Neuronal stem cell (in vitro differentiated cells): ENCODE data around the gene CYLD.

Experiments used
- DNase-seq: peaks from one replicate; pipeline ENCODE4 v3.0.0-alpha.2; 2013; ENCODE audit warnings: low spot score
- H2AFZ ChIP-seq: one replicate; pipeline ENCODE4 v1.6.1; 2013; ENCODE audit warnings: mild to moderate bottlenecking, low read length, inconsistent platforms
- H2AK5ac ChIP-seq: 2 replicates; pipeline ENCODE4 v1.6.1; 2013; ENCODE audit warnings: low read depth, mild to moderate bottlenecking, inconsistent platforms, low read length, moderate library complexity, mixed read lengths
- H2BK120ac ChIP-seq: 2 replicates; pipeline ENCODE4 v1.6.1; 2013; ENCODE audit warnings: low read depth, mild to moderate bottlenecking, inconsistent platforms, low read length, moderate library complexity, mixed read lengths
- H2BK12ac ChIP-seq: one replicate; pipeline ENCODE4 v1.6.1; 2013; ENCODE audit warnings: low read length, inconsistent platforms
- H2BK15ac ChIP-seq: 2 replicates; pipeline ENCODE4 v1.6.1; 2013; ENCODE audit warnings: mild to moderate bottlenecking, low read length, inconsistent platforms, mixed read lengths
- H2BK5ac ChIP-seq: one replicate; pipeline ENCODE4 v1.6.1; 2013; ENCODE audit warnings: inconsistent platforms, mild to moderate bottlenecking, low read length, moderate library complexity
- H3K14ac ChIP-seq: one replicate; pipeline ENCODE4 v1.6.1; 2013; ENCODE audit warnings: low read length, inconsistent platforms
- H3K18ac ChIP-seq: 2 replicates; pipeline ENCODE4 v1.6.1; 2013; ENCODE audit warnings: low read length, inconsistent platforms
- H3K23ac ChIP-seq: 2 replicates; pipeline ENCODE4 v1.6.1; 2013; ENCODE audit warnings: low read depth, mild to moderate bottlenecking, mixed read lengths, low read length, inconsistent platforms; ENCODE audit not compliant: poor library complexity
- H3K27ac ChIP-seq: replicated peaks from 3 replicates; pipeline ENCODE4 v1.5.1; 2013; ENCODE audit warnings: low read length, inconsistent platforms
- H3K27me3 ChIP-seq, 3 experiments: 2 replicates each; pipeline ENCODE4 v1.6.1; 2013; ENCODE audit warnings: low read length in 3 of 3, mild to moderate bottlenecking in 2 of 3, inconsistent platforms in 1 of 3, low read depth in 1 of 3, mixed read lengths in 1 of 3, moderate library complexity in 1 of 3; ENCODE audit not compliant: control insufficient read depth in 3 of 3, insufficient read depth in 3 of 3
- H3K36me3 ChIP-seq, 2 donors: replicated peaks in 1 of 2; 2 replicates each; pipeline ENCODE4 v1.6.1; 2013; ENCODE audit warnings: low read length in 2 of 2; ENCODE audit not compliant: control insufficient read depth in 2 of 2, insufficient read depth in 2 of 2
- H3K4ac ChIP-seq: 2 replicates; pipeline ENCODE4 v1.6.1; 2013; ENCODE audit warnings: inconsistent platforms, mild to moderate bottlenecking, low read length, moderate library complexity
- H3K4me1 ChIP-seq, 2 donors: 1 replicate in 1 of 2; 2 replicates in 1 of 2; pipeline ENCODE4 v1.6.1; 2013; ENCODE audit warnings: low read length in 2 of 2, low read depth in 1 of 2; ENCODE audit not compliant: control insufficient read depth in 2 of 2, insufficient read depth in 1 of 2
- H3K4me2 ChIP-seq: one replicate; pipeline ENCODE4 v1.6.1; 2013; ENCODE audit warnings: mild to moderate bottlenecking, low read length, inconsistent platforms; ENCODE audit not compliant: insufficient read depth, poor library complexity, severe bottlenecking
- H3K4me3 ChIP-seq, 2 donors: 2 replicates each; pipeline ENCODE4 v1.5.1; 2013; ENCODE audit warnings: low read length in 2 of 2, mild to moderate bottlenecking in 2 of 2, inconsistent platforms in 1 of 2, moderate library complexity in 1 of 2
- H3K79me1 ChIP-seq: one replicate; pipeline ENCODE4 v1.6.1; 2013; ENCODE audit warnings: low read depth, mild to moderate bottlenecking, inconsistent platforms, low read length, moderate library complexity
- H3K9ac ChIP-seq: one replicate; pipeline ENCODE4 v1.6.1; 2013; ENCODE audit warnings: mild to moderate bottlenecking, low read depth, low read length, inconsistent platforms; ENCODE audit not compliant: poor library complexity
- H3K9me3 ChIP-seq, 2 donors: replicated peaks in 1 of 2; 2 replicates each; pipeline versions ENCODE3 to v1.6.1; 2013; ENCODE audit warnings: low read length in 2 of 2, mild to moderate bottlenecking in 2 of 2, inconsistent platforms in 1 of 2, low read depth in 1 of 2, mixed read lengths in 1 of 2, moderate library complexity in 1 of 2; ENCODE audit not compliant: control insufficient read depth in 2 of 2, insufficient read depth in 1 of 2
- H4K8ac ChIP-seq: one replicate; pipeline ENCODE4 v1.6.1; 2013; ENCODE audit warnings: low read depth, mild to moderate bottlenecking, inconsistent platforms, low read length, moderate library complexity
- H4K91ac ChIP-seq: one replicate; pipeline ENCODE4 v1.6.1; 2013; ENCODE audit warnings: low read length, low read depth, mild to moderate bottlenecking, inconsistent platforms; ENCODE audit not compliant: poor library complexity
- WGBS, 2 donors: extraction: QIAGEN DNeasy Blood & Tissue Kit; methylation state at CpG; one replicate each; pipeline ENCODE4 v1.1.7; 2013; ENCODE audit warnings: missing lambda C conversion rate in 2 of 2, mixed read lengths in 1 of 2; ENCODE audit not compliant: insufficient read length in 2 of 2, insufficient replicate concordance in 1 of 2; ENCODE audit errors: extremely low coverage in 2 of 2; 5-methylcytosine and 5-hydroxymethylcytosine counted together

Gene CYLD

DNA sequence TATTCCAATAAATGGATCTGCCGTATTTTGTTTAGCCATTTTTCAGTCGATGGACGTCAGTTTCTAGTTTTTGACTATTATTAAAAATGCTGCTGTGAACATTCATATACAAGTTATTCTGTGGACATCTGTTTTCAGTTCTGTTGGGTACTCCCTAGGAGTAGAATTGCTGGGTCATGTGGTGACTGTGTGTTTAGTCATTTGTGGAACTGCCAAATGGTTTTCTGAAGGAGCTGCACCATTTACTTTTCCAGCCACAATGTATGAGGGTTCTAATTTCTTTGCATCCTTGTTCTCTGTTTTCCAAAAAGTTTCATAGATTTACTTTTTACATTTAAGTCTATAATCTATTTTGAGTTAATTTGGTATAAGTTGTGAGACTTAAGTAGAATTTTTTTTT is 29.5 kb downstream of the CYLD start:
- H3K27me3 ChIP-seq, result no peaks in the 10 kb centered on the region
- no peak overlapping the region for H4K91ac ChIP-seq
- no peak overlapping the region for H3K9ac ChIP-seq
- no peaks in the 10 kb centered on the region for H3K79me1 ChIP-seq
- H3K36me3 ChIP-seq, result no peaks in the 10 kb centered on the region
- H2AFZ ChIP-seq, result no peak overlapping the region
- no peak overlapping the region for H2BK12ac ChIP-seq
- H3K18ac ChIP-seq, result no peak overlapping the region
- H2BK5ac ChIP-seq, result no peak overlapping the region
- H2BK15ac ChIP-seq, result no peak overlapping the region
- H2BK120ac ChIP-seq, result no peak overlapping the region
- H3K4me3 ChIP-seq, result no peak overlapping the region
- no peak overlapping the region for H3K14ac ChIP-seq
- H3K4me1 ChIP-seq, result peaks cover 0 to 2% of the 10 kb centered on the region in 2 donors
- no peak overlapping the region for H2AK5ac ChIP-seq
- H3K4ac ChIP-seq, result no peak overlapping the region
- no peak overlapping the region for H3K23ac ChIP-seq
- H4K8ac ChIP-seq, result no peak overlapping the region
- H3K9me3 ChIP-seq, result peaks cover 2 to 8% of the 10 kb centered on the region in 2 donors
- H3K27ac ChIP-seq, result no peak overlapping the region
- no peak for DNase-seq
- WGBS, 2 donors, result no CpG with 5 or more reads among the region's 3 CpGs
- no peak overlapping the region for H3K4me2 ChIP-seq

- no peak overlapping the region for H2AFZ ChIP-seq
- no peak overlapping the region for H4K8ac ChIP-seq
- H2BK15ac ChIP-seq, result no peak overlapping the region
- H2AK5ac ChIP-seq, result no peak overlapping the region
- no peak overlapping the region for H2BK120ac ChIP-seq
- H3K4ac ChIP-seq, result no peak overlapping the region
- WGBS, 2 donors, result no CpG with 5 or more reads among the region's 5 CpGs
- DNase-seq, result no peak
- H3K4me3 ChIP-seq, result no peak overlapping the region
- H3K9ac ChIP-seq, result no peak overlapping the region
- H2BK5ac ChIP-seq, result no peak overlapping the region
- H3K18ac ChIP-seq, result no peak overlapping the region
- H3K4me1 ChIP-seq, result peaks cover 0 to 2% of the 10 kb centered on the region in 2 donors
- peaks cover 0 to 2% of the 10 kb centered on the region in 2 donors for H3K36me3 ChIP-seq
- H3K23ac ChIP-seq, result no peak overlapping the region
- no peak overlapping the region for H3K27ac ChIP-seq
- H4K91ac ChIP-seq, result no peak overlapping the region
- H3K79me1 ChIP-seq, result no peaks in the 10 kb centered on the region
- H3K4me2 ChIP-seq, result no peak overlapping the region
- H3K14ac ChIP-seq, result no peak overlapping the region
- H3K9me3 ChIP-seq, result peaks cover 0 to 2% of the 10 kb centered on the region in 2 donors
- H3K27me3 ChIP-seq, result no peaks in the 10 kb centered on the region
- H2BK12ac ChIP-seq, result no peak overlapping the region
Observed at GRCh38 chr16:50774405-50774804, 32.5 kb downstream of the CYLD start.

- Histone ChIP-seq H3K36me3 (peaks cover 0 to 8% of the 10 kb centered on the region in 2 donors), H3K9ac (no peak overlapping the region), H3K27ac (no peak overlapping the region), H2AFZ (no peak overlapping the region), H2AK5ac (no peak overlapping the region), H3K4me2 (no peak overlapping the region), H3K23ac (no peak overlapping the region), H3K4ac (no peak overlapping the region), H2BK12ac (no peak overlapping the region), H3K4me3 (no peak overlapping the region), H3K18ac (no peak overlapping the region), H4K91ac (no peak overlapping the region), H2BK120ac (no peak overlapping the region), H2BK15ac (no peak overlapping the region), H3K27me3 (no peaks in the 10 kb centered on the region), H3K79me1 (no peaks in the 10 kb centered on the region), H3K14ac (no peak overlapping the region), H2BK5ac (no peak overlapping the region), H3K4me1 (peaks cover 0 to 2% of the 10 kb centered on the region in 2 donors), H3K9me3 (no peaks in the 10 kb centered on the region), H4K8ac (no peak overlapping the region)
- no peak for DNase-seq
- no CpG with 5 or more reads among the region's 3 CpGs for WGBS, 2 donors
Observed at GRCh38 chr16:50774960-50775359, 33.1 kb downstream of the CYLD start.

DNA sequence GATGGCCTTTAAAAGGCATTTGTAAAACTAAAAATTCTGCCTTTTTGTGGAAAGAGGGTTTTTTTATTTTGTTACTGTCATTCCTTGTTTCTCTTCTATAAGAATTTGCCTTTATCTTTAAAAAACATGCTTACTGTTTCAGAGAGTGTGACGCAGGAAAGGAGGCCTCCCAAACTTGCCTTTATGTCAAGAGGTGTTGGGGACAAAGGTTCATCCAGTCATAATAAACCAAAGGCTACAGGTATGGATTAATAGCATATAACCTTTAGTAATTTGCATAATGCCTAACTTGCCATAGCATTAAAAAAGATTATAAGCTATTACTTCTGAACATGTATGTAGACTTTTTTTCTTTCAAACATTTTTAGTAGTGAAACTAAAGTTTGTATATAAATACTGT is 34.2 kb downstream of the CYLD start:
- Histone ChIP-seq H3K27me3 (no peaks in the 10 kb centered on the region), H2AK5ac (no peak overlapping the region), H3K18ac (no peak overlapping the region), H3K79me1 (no peaks in the 10 kb centered on the region), H3K4ac (no peak overlapping the region), H3K9ac (no peak overlapping the region), H2BK120ac (no peak overlapping the region), H3K27ac (no peak overlapping the region), H2BK5ac (no peak overlapping the region), H3K36me3 (peaks cover 0 to 8% of the 10 kb centered on the region in 2 donors), H3K4me1 (peaks cover 0 to 2% of the 10 kb centered on the region in 2 donors), H3K9me3 (no peaks in the 10 kb centered on the region), H2BK12ac (no peak overlapping the region), H3K4me2 (no peak overlapping the region), H3K23ac (no peak overlapping the region), H4K8ac (no peak overlapping the region), H3K14ac (no peak overlapping the region), H3K4me3 (no peak overlapping the region), H4K91ac (no peak overlapping the region), H2AFZ (no peak overlapping the region), H2BK15ac (no peak overlapping the region)
- DNase-seq, result no peak
- WGBS, 2 donors, result no CpG with 5 or more reads among the region's 1 CpG
